ENCODE data around the gene ADGRG3.

DNA sequence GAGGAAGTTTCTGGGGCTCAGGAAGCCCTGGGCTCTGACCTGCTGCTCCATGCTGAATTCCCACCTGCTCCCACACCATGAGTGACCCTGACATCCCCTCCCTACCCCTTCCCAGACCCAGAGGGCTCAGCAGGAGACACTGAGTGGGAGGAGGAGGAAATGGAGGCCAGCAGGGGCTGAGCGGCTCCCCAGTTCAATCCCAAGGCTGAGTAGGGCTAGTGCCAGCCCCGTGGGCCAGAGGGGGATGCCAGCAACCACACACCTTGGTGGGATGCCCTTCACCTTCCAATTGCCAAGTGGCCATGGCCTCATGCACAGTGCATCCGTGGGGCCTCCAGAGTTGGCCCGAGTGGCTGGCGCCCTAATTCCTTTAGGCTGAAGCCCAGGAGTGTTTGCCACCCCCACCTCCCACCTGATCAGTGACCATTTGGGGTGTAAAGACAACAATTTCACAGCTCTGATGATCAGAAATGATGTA is 1.0 kb upstream of the ADGRG3 start:
- TF ChIP-seq, protein P1, sequence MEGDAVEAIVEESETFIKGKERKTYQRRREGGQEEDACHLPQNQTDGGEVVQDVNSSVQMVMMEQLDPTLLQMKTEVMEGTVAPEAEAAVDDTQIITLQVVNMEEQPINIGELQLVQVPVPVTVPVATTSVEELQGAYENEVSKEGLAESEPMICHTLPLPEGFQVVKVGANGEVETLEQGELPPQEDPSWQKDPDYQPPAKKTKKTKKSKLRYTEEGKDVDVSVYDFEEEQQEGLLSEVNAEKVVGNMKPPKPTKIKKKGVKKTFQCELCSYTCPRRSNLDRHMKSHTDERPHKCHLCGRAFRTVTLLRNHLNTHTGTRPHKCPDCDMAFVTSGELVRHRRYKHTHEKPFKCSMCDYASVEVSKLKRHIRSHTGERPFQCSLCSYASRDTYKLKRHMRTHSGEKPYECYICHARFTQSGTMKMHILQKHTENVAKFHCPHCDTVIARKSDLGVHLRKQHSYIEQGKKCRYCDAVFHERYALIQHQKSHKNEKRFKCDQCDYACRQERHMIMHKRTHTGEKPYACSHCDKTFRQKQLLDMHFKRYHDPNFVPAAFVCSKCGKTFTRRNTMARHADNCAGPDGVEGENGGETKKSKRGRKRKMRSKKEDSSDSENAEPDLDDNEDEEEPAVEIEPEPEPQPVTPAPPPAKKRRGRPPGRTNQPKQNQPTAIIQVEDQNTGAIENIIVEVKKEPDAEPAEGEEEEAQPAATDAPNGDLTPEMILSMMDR (conservative IDR thresholded peaks at IDR 0.05; ENCODE audit: low read length) = no peak
- TF ChIP-seq EZH2phosphoT487 (IDR thresholded peaks at IDR 0.05; ENCODE audit: borderline replicate concordance) = no peak

All from Loucy (cell line).